GM23338 (cell line): ENCODE results near the gene UQCRFS1. TPM values are rescaled to one million over a fixed set of nuclear protein-coding genes. Genes with fewer than 3 reads are reported as not detected.

ENCODE experiments used
- ATAC-seq: fragments of 200-7000 bp; cut with Tn5 transposase; 3 replicates; pipeline ENCODE4 v1.9.1; 2020
- DNase-seq: peaks from one replicate; pipeline ENCODE4 v3.0.0-alpha.2; 2015; ENCODE audit warnings: low spot score
- H2AFZ ChIP-seq: fragments of 200-600 bp; sonication (generic); 2 replicates; pipeline ENCODE4 v1.8.0; 2016; ENCODE audit warnings: antibody characterized with exemption, mild to moderate bottlenecking, moderate library complexity
- H3F3A ChIP-seq: fragments of 200-600 bp; sonication (generic); replicated peaks from 2 replicates; pipeline ENCODE4 v1.8.0; 2017; ENCODE audit warnings: antibody characterized with exemption, mixed run types, low read depth
- H3K27ac ChIP-seq: fragments of 200-600 bp; sonication (generic); 2 replicates; pipeline ENCODE4 v1.6.1; 2016; ENCODE audit warnings: low read depth
- H3K27me3 ChIP-seq: fragments of 200-600 bp; sonication (generic); 2 replicates; pipeline ENCODE4 v1.8.0; 2016; ENCODE audit warnings: mild to moderate bottlenecking, mixed run types, moderate library complexity; ENCODE audit not compliant: insufficient read depth
- H3K36me3 ChIP-seq: fragments of 200-600 bp; sonication (generic); 2 replicates; pipeline ENCODE4 v1.8.0; 2016; ENCODE audit warnings: mild to moderate bottlenecking; ENCODE audit not compliant: insufficient read depth
- H3K4me1 ChIP-seq: fragments of 200-600 bp; sonication (generic); 2 replicates; pipeline ENCODE4 v1.8.0; 2016; ENCODE audit warnings: mild to moderate bottlenecking, moderate library complexity; ENCODE audit not compliant: insufficient read depth
- H3K4me2 ChIP-seq: fragments of 200-600 bp; sonication (generic); 2 replicates; pipeline ENCODE4 v1.7.1; 2017; ENCODE audit warnings: mixed run types
- H3K4me3 ChIP-seq: fragments of 200-600 bp; sonication (generic); 2 replicates; pipeline ENCODE4 v1.6.1; 2016; ENCODE audit warnings: mixed run types
- H3K79me2 ChIP-seq: fragments of 200-600 bp; sonication (generic); replicated peaks from 2 replicates; pipeline ENCODE4 v1.8.0; 2017; ENCODE audit warnings: mild to moderate bottlenecking; ENCODE audit not compliant: insufficient read depth
- H3K9me2 ChIP-seq: fragments of 200-600 bp; sonication (generic); 2 replicates; pipeline ENCODE4 v1.8.0; 2017; ENCODE audit not compliant: insufficient read depth
- H4K20me1 ChIP-seq: fragments of 200-600 bp; sonication (generic); replicated peaks from 2 replicates; pipeline ENCODE4 v1.8.0; 2017; ENCODE audit warnings: mild to moderate bottlenecking; ENCODE audit not compliant: insufficient read depth
- H3K27ac Mint-ChIP-seq: 2 replicates; pipeline ENCODE4 v1.8.0; 2020; ENCODE audit warnings: inconsistent platforms, mild to moderate bottlenecking, moderate library complexity, mixed read lengths
- H3K27me3 Mint-ChIP-seq: 3 replicates; pipeline ENCODE4 v1.8.0; 2022; ENCODE audit warnings: low read depth, mild to moderate bottlenecking, moderate library complexity, mixed read lengths, inconsistent platforms; ENCODE audit not compliant: insufficient read depth, poor library complexity
- H3K36me3 Mint-ChIP-seq: 3 replicates; pipeline ENCODE4 v1.8.0; 2021; ENCODE audit warnings: low read depth, mild to moderate bottlenecking, inconsistent platforms, moderate library complexity, mixed read lengths
- H3K4me1 Mint-ChIP-seq: 3 replicates; pipeline ENCODE4 v1.8.0; 2020; ENCODE audit warnings: mild to moderate bottlenecking, inconsistent platforms, mixed read lengths
- H3K4me3 Mint-ChIP-seq: 3 replicates; pipeline ENCODE4 v1.8.0; 2021; ENCODE audit warnings: moderate library complexity, mild to moderate bottlenecking, inconsistent platforms, mixed read lengths
- H3K9me3 Mint-ChIP-seq: 3 replicates; pipeline ENCODE4 v1.8.0; 2020; ENCODE audit warnings: moderate library complexity, mild to moderate bottlenecking, inconsistent platforms, mixed read lengths
- NANOG ChIP-seq: IDR thresholded peaks from 2 replicates; pipeline ENCODE4 v1.6.1; 2016; ENCODE audit warnings: antibody characterized with exemption, borderline replicate concordance
- ZNF331 ChIP-seq: fragments of 250-450 bp; sonication (Bioruptor Pico); IDR thresholded peaks from 2 replicates; pipeline ENCODE4 v1.5.0; 2020; ENCODE audit warnings: low read depth, mild to moderate bottlenecking, moderate library complexity
- polyA plus RNA-seq: library from polyadenylated mRNA; unstranded; fragments of >200 nt; fragmentation: Nextera tagmentation; extraction: Ambion mirVana; gene quantifications from 2 replicates; pipeline ENCODE4 v1.2.1, GENCODE V29; 2016
- total RNA-seq: library from RNA; depleted of rRNA; stranded (reverse); fragments of >200 nt; shearing (Covaris generic); gene quantifications from 2 replicates; pipeline ENCODE4 v1.2.3, GENCODE V29; 2014
- TF ChIP-seq, protein P1 (sequence below): fragments of 250-450 bp; sonication (Bioruptor Pico); IDR thresholded peaks from 2 replicates; pipeline ENCODE4 v1.5.0; 2020; ENCODE audit warnings: mild to moderate bottlenecking, moderate library complexity
- TF ChIP-seq, protein P2 (sequence below): IDR thresholded peaks from 2 replicates; pipeline ENCODE4 v1.6.1; 2016; ENCODE audit warnings: antibody characterized with exemption
- TF ChIP-seq, protein P3 (sequence below), 2 experiments: fragments of 200-600 bp in 1 of 2; sonication (generic) in 1 of 2; conservative IDR thresholded peaks; 2 replicates each; pipeline versions ENCODE4 v1.5.1 to v1.6.1; 2016 to 2017; ENCODE audit warnings: antibody characterized with exemption in 2 of 2, low read depth in 2 of 2, mild to moderate bottlenecking in 2 of 2, moderate library complexity in 1 of 2

Gene UQCRFS1
- total and polyA plus RNA-seq, 2 experiments from 2014 or later = 49.4 to 57.6 TPM

DNA sequence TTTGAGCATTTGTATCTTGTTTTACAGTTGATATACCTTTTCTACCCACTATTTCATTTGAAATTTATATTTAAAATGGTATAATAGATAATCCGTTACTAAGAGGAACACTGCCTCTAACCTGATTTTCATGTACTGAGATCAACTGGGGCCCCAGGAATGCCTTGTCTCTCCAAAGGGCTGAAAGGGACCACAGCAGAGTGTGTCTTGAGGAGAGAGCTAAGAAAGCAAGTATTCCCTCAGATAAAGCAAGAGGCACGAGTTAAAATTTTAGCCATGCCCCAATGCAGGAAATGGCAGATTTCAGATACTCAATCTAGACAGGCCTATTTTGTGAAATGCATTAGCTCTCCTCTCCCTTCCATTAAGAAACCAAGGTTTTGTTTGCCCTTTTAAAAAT is 10.7 kb downstream of the UQCRFS1 start (continued):
- TF ChIP-seq, protein P1, sequence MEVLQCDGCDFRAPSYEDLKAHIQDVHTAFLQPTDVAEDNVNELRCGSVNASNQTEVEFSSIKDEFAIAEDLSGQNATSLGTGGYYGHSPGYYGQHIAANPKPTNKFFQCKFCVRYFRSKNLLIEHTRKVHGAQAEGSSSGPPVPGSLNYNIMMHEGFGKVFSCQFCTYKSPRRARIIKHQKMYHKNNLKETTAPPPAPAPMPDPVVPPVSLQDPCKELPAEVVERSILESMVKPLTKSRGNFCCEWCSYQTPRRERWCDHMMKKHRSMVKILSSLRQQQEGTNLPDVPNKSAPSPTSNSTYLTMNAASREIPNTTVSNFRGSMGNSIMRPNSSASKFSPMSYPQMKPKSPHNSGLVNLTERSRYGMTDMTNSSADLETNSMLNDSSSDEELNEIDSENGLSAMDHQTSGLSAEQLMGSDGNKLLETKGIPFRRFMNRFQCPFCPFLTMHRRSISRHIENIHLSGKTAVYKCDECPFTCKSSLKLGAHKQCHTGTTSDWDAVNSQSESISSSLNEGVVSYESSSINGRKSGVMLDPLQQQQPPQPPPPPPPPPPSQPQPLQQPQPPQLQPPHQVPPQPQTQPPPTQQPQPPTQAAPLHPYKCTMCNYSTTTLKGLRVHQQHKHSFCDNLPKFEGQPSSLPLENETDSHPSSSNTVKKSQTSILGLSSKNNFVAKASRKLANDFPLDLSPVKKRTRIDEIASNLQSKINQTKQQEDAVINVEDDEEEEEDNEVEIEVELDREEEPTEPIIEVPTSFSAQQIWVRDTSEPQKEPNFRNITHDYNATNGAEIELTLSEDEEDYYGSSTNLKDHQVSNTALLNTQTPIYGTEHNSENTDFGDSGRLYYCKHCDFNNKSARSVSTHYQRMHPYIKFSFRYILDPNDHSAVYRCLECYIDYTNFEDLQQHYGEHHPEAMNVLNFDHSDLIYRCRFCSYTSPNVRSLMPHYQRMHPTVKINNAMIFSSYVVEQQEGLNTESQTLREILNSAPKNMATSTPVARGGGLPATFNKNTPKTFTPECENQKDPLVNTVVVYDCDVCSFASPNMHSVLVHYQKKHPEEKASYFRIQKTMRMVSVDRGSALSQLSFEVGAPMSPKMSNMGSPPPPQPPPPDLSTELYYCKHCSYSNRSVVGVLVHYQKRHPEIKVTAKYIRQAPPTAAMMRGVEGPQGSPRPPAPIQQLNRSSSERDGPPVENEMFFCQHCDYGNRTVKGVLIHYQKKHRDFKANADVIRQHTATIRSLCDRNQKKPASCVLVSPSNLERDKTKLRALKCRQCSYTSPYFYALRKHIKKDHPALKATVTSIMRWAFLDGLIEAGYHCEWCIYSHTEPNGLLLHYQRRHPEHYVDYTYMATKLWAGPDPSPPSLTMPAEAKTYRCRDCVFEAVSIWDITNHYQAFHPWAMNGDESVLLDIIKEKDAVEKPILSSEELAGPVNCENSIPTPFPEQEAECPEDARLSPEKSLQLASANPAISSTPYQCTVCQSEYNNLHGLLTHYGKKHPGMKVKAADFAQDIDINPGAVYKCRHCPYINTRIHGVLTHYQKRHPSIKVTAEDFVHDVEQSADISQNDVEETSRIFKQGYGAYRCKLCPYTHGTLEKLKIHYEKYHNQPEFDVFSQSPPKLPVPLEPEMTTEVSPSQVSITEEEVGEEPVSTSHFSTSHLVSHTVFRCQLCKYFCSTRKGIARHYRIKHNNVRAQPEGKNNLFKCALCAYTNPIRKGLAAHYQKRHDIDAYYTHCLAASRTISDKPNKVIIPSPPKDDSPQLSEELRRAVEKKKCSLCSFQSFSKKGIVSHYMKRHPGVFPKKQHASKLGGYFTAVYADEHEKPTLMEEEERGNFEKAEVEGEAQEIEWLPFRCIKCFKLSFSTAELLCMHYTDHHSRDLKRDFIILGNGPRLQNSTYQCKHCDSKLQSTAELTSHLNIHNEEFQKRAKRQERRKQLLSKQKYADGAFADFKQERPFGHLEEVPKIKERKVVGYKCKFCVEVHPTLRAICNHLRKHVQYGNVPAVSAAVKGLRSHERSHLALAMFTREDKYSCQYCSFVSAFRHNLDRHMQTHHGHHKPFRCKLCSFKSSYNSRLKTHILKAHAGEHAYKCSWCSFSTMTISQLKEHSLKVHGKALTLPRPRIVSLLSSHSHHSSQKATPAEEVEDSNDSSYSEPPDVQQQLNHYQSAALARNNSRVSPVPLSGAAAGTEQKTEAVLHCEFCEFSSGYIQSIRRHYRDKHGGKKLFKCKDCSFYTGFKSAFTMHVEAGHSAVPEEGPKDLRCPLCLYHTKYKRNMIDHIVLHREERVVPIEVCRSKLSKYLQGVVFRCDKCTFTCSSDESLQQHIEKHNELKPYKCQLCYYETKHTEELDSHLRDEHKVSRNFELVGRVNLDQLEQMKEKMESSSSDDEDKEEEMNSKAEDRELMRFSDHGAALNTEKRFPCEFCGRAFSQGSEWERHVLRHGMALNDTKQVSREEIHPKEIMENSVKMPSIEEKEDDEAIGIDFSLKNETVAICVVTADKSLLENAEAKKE = no peak
- TF ChIP-seq, protein P2, sequence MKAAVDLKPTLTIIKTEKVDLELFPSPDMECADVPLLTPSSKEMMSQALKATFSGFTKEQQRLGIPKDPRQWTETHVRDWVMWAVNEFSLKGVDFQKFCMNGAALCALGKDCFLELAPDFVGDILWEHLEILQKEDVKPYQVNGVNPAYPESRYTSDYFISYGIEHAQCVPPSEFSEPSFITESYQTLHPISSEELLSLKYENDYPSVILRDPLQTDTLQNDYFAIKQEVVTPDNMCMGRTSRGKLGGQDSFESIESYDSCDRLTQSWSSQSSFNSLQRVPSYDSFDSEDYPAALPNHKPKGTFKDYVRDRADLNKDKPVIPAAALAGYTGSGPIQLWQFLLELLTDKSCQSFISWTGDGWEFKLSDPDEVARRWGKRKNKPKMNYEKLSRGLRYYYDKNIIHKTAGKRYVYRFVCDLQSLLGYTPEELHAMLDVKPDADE = no peak

DNA sequence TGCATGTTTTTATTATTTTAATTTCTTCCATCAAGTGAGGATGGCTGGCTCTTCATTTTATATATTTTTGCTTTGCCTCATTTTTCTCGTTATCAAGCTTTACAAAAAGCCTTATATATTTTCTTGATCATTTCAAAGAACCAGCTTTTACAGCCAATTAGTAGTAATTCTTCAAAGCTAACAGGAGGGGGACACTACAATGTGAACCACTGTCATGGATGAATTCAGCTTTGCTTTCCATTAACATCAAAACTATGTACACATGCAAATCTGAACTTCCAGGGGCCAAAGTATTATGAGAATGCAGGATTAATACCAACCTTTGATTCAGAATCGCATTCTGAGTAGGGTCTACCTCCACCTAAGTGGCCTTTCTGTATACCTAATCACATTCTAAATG is 11.1 kb downstream of the UQCRFS1 start:
- Histone ChIP-seq H3K27me3 (no peaks in the 10 kb centered on the region), H3K36me3 (peaks cover 3% of the 10 kb centered on the region; the same call in 1 of the 2 replicates), H3K79me2 (peaks cover 17% of the 10 kb centered on the region), H3K4me1 (no peaks in the 10 kb centered on the region), H2AFZ (no peak overlapping the region), H4K20me1 (peaks cover 8% of the 10 kb centered on the region; the same call in 1 of the 2 replicates), H3K27ac (no peak overlapping the region), H3K4me3 (no peak overlapping the region), H3F3A (no peaks in the 10 kb centered on the region), H3K4me2 (no peak overlapping the region), H3K9me2 (no peaks in the 10 kb centered on the region)
- Mint-ChIP-seq H3K4me3 (no peak overlapping the region), H3K27me3 (no peaks in the 10 kb centered on the region), H3K4me1 (peaks cover 28% of the 10 kb centered on the region; the same call in 2 of the 3 replicates), H3K9me3 (peaks cover 20% of the 10 kb centered on the region), H3K27ac (no peak overlapping the region), H3K36me3 (peaks cover 21% of the 10 kb centered on the region; the same call in 2 of the 3 replicates)
- ATAC-seq = no peak; the same call in 2 of the 3 replicates
- peak; percentile 21 for DNase-seq
- TF ChIP-seq ZNF331 (CRISPR knock-in tag) (no peak), NANOG (no peak)
- TF ChIP-seq, protein P3, sequence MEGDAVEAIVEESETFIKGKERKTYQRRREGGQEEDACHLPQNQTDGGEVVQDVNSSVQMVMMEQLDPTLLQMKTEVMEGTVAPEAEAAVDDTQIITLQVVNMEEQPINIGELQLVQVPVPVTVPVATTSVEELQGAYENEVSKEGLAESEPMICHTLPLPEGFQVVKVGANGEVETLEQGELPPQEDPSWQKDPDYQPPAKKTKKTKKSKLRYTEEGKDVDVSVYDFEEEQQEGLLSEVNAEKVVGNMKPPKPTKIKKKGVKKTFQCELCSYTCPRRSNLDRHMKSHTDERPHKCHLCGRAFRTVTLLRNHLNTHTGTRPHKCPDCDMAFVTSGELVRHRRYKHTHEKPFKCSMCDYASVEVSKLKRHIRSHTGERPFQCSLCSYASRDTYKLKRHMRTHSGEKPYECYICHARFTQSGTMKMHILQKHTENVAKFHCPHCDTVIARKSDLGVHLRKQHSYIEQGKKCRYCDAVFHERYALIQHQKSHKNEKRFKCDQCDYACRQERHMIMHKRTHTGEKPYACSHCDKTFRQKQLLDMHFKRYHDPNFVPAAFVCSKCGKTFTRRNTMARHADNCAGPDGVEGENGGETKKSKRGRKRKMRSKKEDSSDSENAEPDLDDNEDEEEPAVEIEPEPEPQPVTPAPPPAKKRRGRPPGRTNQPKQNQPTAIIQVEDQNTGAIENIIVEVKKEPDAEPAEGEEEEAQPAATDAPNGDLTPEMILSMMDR (conservative IDR thresholded peaks at IDR 0.05; ENCODE audit: low read depth in 2 of 2) = peak; percentile 2 to 33; a peak in 1 of 4 replicates
